Kidney glomerular epithelial cell (primary cell): ENCODE measurements around the gene AQR.
"Not testable (repeated sequence)": the region's sequence is repeated elsewhere in the genome, so short reads cannot be mapped to it uniquely, and the experiment has no call there.

Source experiments
- DNase-seq: peaks from one replicate; lab custom pipeline; 2025; lab: John Stamatoyannopoulos, UW

The AQR gene

GRCh38 chr15:34969340-34970097 is at the start of gene AQR:
Gene AQR (minus strand): TSS chr15:34969742. CDS start chr15:34969613, 129 bp downstream.
- DNase-seq: peak; percentile 93

- DNase-seq: no peak
Measured at GRCh38 chr15:35014241-35014640, 44.7 kb upstream of the AQR start.

GRCh38 chr15:35013370-35013769 is 43.8 kb upstream of the AQR start:
- no peak for DNase-seq

GRCh38 chr15:35007397-35007796 is 37.9 kb upstream of the AQR start:
- no peak for DNase-seq

GRCh38 chr15:35005933-35006332 is 36.4 kb upstream of the AQR start:
- DNase-seq: no peak

- DNase-seq: no peak
Measured at GRCh38 chr15:35003928-35004327, 34.4 kb upstream of the AQR start.

- peak; percentile 27 for DNase-seq
Measured at GRCh38 chr15:35000511-35000910, 31.0 kb upstream of the AQR start.

GRCh38 chr15:34999906-35000305 is 30.4 kb upstream of the AQR start:
- no peak for DNase-seq

- DNase-seq: no peak
Measured at GRCh38 chr15:34994925-34995324, 25.4 kb upstream of the AQR start.

GRCh38 chr15:34993877-34994276 is 24.3 kb upstream of the AQR start:
- no peak for DNase-seq

GRCh38 chr15:34993412-34993811 is 23.9 kb upstream of the AQR start:
- no peak for DNase-seq

- DNase-seq: peak; percentile 69
Measured at GRCh38 chr15:34988027-34988902, 18.7 kb upstream of the AQR start, which contains the start of gene ZNF770. Gene ZNF770 (minus strand): TSS chr15:34988287. CDS start chr15:34983434, 4,853 bp downstream.

GRCh38 chr15:34987609-34988026 is 18.1 kb upstream of the AQR start:
- no peak for DNase-seq

GRCh38 chr15:34986771-34987480 is 17.4 kb upstream of the AQR start:
- peak; percentile 70 for DNase-seq

GRCh38 chr15:34986326-34986725 is 16.8 kb upstream of the AQR start:
- DNase-seq: peak; percentile 64

- peak; percentile 82 for DNase-seq
Measured at GRCh38 chr15:34984889-34985630, 15.5 kb upstream of the AQR start.

- no peak for DNase-seq
Measured at GRCh38 chr15:34976743-34977142, 7.2 kb upstream of the AQR start.

GRCh38 chr15:34976073-34976472 is 6.5 kb upstream of the AQR start:
- DNase-seq: no peak

GRCh38 chr15:34973512-34973911 is 4.0 kb upstream of the AQR start:
- DNase-seq: no peak

GRCh38 chr15:34970098-34970643 is 629 bp upstream of the AQR start:
- DNase-seq: not testable (repeated sequence)

GRCh38 chr15:34964277-34964676 is 5.3 kb downstream of the AQR start:
- DNase-seq: no peak
